GM12892 (cell line): Measurements from ENCODE around the gene SLC6A6.

ENCODE experiments used
- POLR2A ChIP-seq: IDR thresholded peaks from 2 replicates; pipeline ENCODE4 v1.6.1; 2011; ENCODE audit warnings: low read depth, low read length, control low read depth
- POLR2AphosphoS5 ChIP-seq: IDR thresholded peaks from 2 replicates; pipeline ENCODE4 v1.6.1; 2011; ENCODE audit warnings: low read depth, low read length, control low read depth
- TAF1 ChIP-seq: IDR thresholded peaks from 2 replicates; pipeline ENCODE4 v1.6.1; 2011; ENCODE audit warnings: low read depth, mild to moderate bottlenecking, control low read depth, low read length, borderline replicate concordance

DNA sequence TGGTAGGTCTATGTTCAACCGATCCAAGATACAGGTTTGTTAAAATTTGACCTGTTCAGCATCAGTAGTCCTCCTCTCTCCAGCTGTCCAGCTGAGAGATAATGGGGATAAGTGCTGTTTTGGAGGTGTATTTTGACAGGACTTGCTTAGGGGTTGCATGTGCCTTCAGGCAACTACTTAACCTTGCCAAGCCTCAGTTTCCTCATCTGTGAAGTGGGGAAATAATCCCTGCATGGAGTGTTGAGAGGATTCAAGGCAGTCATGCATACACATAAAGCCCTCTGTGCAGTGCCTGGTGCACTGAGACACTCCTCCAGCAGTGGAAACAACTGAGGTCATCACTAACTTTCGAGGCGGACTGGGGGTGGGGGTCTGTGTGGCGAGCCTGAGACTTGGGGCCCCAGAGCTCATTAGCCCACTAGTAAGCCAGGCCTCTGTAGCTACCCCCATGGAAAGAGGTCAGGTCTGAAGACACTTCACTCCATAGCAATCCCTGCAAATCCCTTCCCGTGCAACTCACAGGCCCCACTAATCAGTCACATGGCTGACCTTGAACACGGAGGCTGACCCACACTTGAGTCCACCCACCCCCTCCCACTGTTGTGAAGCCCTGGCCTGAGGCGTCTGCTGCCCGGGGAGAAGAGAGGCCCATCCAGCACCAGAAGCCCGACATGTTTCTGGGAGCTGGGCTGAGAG is 25.9 kb upstream of the SLC6A6 start:
- TF ChIP-seq TAF1 (no peak), POLR2AphosphoS5 (no peak), POLR2A (no peak)
